Measurements from ENCODE around the gene TBC1D1.

Gene TBC1D1

GRCh38 chr4:38034986-38035882, 144.3 kb downstream of the TBC1D1 start:
- no peaks in the 10 kb centered on the region for H3K27me3 ChIP-seq

GRCh38 chr4:38036548-38036947, 145.7 kb downstream of the TBC1D1 start:
- H3K9me3 ChIP-seq = no peaks in the 10 kb centered on the region
- H3K27me3 ChIP-seq = no peaks in the 10 kb centered on the region
- no peaks in the 10 kb centered on the region for H3K36me3 ChIP-seq
- no peak for TF ChIP-seq CTCF (IDR thresholded peaks at IDR 0.05; ENCODE audit: low read depth, low read length)
- no peaks in the 10 kb centered on the region for H3K4me1 ChIP-seq
- H3K4me3 ChIP-seq (ENCODE audit: low read depth, low read length) = no peak overlapping the region
- no peak for DNase-seq

More at GRCh38 chr4:38034986-38035882, 144.3 kb downstream of the TBC1D1 start:
- peak; percentile 67 for TF ChIP-seq CTCF (IDR thresholded peaks at IDR 0.05; ENCODE audit: low read depth, low read length)
- DNase-seq = peak; percentile 36
- H3K4me3 ChIP-seq (ENCODE audit: low read depth, low read length) = no peak overlapping the region
- H3K9me3 ChIP-seq = no peaks in the 10 kb centered on the region
- H3K36me3 ChIP-seq = no peaks in the 10 kb centered on the region
- H3K4me1 ChIP-seq = no peaks in the 10 kb centered on the region

- H3K4me3 ChIP-seq (ENCODE audit: low read depth, low read length) = no peak overlapping the region
- no peaks in the 10 kb centered on the region for H3K9me3 ChIP-seq
- H3K4me1 ChIP-seq = no peaks in the 10 kb centered on the region
- no peak for DNase-seq
- no peaks in the 10 kb centered on the region for H3K27me3 ChIP-seq
- H3K36me3 ChIP-seq = no peaks in the 10 kb centered on the region
- TF ChIP-seq CTCF (IDR thresholded peaks at IDR 0.05; ENCODE audit: low read depth, low read length) = no peak
These were observed 146.7 kb downstream of the TBC1D1 start for GRCh38 chr4:38037612-38038011.

GRCh38 chr4:38040619-38041018, 149.7 kb downstream of the TBC1D1 start:
- Histone ChIP-seq H3K36me3 (no peaks in the 10 kb centered on the region), H3K9me3 (no peaks in the 10 kb centered on the region), H3K4me3 (ENCODE audit: low read depth, low read length) (no peak overlapping the region), H3K27me3 (no peaks in the 10 kb centered on the region), H3K4me1 (no peaks in the 10 kb centered on the region)
- TF ChIP-seq CTCF (IDR thresholded peaks at IDR 0.05; ENCODE audit: low read depth, low read length) = no peak
- no peak for DNase-seq

GRCh38 chr4:38044060-38044459, 153.2 kb downstream of the TBC1D1 start:
- no peaks in the 10 kb centered on the region for H3K9me3 ChIP-seq
- no peak overlapping the region for H3K4me3 ChIP-seq (ENCODE audit: low read depth, low read length)
- no peak for DNase-seq
- H3K27me3 ChIP-seq = no peaks in the 10 kb centered on the region
- no peak for TF ChIP-seq CTCF (IDR thresholded peaks at IDR 0.05; ENCODE audit: low read depth, low read length)
- H3K4me1 ChIP-seq = no peaks in the 10 kb centered on the region
- no peaks in the 10 kb centered on the region for H3K36me3 ChIP-seq

GRCh38 chr4:38045289-38045988, 154.6 kb downstream of the TBC1D1 start:
- no peaks in the 10 kb centered on the region for H3K36me3 ChIP-seq
- H3K9me3 ChIP-seq = no peaks in the 10 kb centered on the region
- no peak for TF ChIP-seq CTCF (IDR thresholded peaks at IDR 0.05; ENCODE audit: low read depth, low read length)

More at GRCh38 chr4:38045289-38045988, 154.6 kb downstream of the TBC1D1 start:
- no peak for DNase-seq
- Histone ChIP-seq H3K4me3 (ENCODE audit: low read depth, low read length) (no peak overlapping the region), H3K4me1 (no peaks in the 10 kb centered on the region), H3K27me3 (no peaks in the 10 kb centered on the region)
